Measurements from ENCODE around the gene CST4.
"Not testable (repeated sequence)": the region's sequence is repeated elsewhere in the genome, so short reads cannot be mapped to it uniquely, and the experiment has no call there.

The CST4 gene

DNA sequence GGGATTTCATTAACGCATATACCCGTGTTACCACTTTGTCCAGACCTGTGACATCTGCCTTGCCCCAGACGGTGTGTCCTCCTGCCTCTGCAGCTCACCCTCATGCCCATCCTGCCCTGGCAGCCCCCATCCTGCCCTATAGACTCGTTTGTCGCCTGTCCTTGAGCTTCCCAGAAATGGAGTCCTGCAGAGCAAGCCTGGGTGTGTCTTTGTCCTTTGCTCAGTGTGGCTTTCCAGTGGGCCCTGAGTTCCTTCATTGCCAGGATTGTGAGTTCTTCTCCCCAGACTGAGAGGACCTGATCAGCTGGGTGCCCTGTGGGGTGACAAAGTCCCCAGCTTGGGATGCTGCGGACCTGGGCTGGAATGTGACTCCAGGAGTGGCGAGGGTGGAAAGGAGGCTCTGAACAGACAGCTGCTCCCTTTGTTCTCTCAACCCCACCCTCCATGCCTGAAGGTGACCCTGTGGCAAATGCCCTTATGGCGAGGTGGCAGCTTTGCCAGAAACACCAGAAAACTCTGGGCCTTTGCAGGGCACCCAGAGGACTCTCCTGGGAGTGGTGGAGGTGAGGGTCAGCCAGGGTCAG lies 48.7 kb downstream of the CST4 start:
- no peak for DNase-seq

GRCh38 chr20:23639490-23639958 lies 49.3 kb downstream of the CST4 start:
- DNase-seq = no peak

DNA sequence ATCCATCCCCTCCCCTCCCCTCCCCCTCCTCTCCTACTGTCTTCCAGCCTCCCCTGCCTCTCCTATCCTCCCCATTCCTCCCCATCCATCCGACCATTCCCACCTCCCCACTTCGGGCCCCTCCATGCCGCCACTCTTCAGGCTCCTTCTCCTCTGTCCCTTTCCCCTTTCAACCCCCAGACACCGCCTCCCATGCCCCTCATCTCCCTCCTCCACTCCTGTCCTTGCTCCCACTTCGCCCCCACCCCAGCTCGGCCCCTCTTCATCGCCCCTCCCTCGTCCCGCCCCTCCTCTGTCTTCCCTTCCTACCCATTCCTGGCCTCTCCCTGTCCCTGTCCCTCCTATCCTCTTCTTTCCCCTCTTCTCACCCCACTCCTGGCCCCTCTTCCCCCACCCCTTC lies 50.5 kb downstream of the CST4 start:
- DNase-seq = no peak

DNA sequence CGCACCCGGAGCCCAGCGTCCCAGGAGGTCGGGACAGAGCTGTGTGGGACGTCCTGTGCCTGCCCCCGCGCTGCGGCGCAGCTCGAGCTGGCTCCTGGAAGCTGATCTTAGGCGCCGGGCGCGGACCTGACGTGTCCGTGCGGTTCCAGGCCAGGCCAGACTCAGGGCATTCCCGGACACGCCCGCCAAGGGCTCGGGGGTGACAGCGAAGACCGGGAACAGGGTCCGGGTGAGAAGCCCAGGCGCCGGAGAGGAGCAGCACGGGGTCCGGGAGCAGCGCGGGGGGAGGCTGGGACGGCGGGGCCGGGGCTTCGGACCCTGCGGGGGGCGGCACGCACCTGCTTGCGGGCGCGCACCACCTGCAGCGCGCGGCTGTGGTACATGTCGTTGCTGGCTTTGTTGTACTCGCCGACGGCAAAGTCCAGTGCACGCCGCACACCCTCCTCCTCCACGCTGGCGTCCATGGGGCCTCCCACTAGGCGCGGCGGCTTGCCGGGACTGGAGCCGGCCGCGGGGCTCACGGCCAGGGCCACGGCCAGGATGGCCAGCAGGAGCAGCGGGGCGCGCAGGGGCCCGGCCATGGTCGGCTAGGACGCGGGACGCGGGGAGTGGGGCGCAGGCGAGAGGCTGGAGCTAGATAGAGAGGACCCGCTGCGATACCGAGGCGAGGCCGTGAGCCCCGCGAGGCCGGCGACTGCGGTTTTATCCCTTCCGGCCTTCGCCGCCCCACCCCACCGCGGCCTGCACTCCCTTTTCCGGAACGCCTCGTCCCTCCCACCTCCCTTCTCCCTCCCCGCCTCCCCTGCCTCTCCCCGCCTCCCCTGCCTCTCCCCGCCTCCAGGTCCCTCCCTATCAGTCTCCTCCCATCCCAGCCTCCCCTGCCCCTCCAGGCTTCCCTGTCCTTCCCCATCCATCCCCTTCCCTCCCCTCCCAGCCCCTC lies 51.3 kb downstream of the CST4 start, which contains the start of gene CST3:
CST3 (minus strand) TSS at position 674 of the 940 bp plus-strand sequence; CDS start at position 581, 93 bp downstream.
- DNase-seq = no peak

DNA sequence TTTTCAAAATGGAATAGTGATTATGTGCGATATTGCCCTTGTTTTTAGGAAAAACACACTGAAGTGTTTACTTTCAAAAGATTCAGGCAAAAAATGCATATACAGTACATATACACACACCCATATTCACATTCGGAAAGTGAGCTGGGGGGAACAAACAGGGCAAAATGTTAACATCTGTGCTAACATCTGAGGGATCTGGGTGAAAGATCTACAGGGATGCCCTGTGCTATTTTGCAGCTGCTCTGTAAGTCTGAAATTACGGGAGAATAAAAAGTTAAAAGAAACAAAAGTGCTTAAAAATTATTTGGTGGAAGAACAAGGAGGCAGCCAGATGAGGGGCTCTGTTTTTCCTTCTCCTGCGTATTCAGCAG lies 51.9 kb downstream of the CST4 start:
- DNase-seq = no peak

DNA sequence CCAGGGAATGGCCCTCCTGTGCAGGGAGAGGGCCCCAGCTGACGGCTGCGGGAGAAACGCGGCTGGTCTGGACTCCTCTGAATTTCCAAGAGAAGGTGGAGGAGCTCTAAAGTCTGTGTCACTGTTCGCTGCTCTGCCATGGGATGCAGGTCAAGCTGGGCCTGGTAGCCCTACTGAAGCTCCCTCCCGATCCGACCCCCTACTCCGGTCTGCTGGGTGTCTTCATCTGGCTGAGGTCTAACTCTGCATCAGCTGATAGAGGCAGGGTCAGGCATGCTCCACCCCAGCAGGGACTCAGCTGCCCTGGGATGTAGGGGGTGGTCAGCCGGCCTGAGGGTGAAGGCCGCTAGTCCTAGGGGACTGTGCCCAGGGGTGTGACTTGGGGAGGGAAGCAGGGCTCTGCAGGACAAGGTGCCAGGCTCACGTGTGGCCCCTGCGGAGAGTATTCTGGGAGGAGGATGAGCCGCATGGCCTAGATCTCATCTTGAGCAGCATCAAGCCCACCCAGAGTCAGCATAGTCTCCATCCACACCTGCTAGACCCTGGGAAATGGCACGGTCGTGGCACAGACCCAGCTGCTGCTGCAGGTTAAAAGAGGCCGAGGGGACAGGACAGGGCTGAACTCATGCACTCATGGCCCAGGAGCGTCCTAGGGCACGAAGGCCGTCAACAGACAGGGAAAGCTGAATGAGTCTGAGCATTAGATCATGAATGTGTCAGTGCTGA lies 52.5 kb downstream of the CST4 start:
- no peak for DNase-seq

- not testable (repeated sequence) for DNase-seq
Measured at GRCh38 chr20:23635768-23636090, 53.1 kb downstream of the CST4 start.
